ENCODE measurements around the gene GIPR. TPM values are rescaled to one million over a fixed set of nuclear protein-coding genes. Genes with fewer than 3 reads are reported as not detected.

The GIPR gene
- total RNA-seq, 1 experiment from 2014 or later = 0.61 TPM

GRCh38 chr19:45705115-45705514, 37.1 kb downstream of the GIPR start:
- DNase-seq = no peak

More at GRCh38 chr19:45705115-45705514, 37.1 kb downstream of the GIPR start:
- Mint-ChIP-seq H3K36me3 (ENCODE audit: insufficient read depth in 1 of 3, low read depth in 3 of 3) (peaks cover 19 to 38% (median 30%) of the 10 kb centered on the region in 3 experiments; a peak in 6 of 7 replicates), H3K9me3 (no peaks in the 10 kb centered on the region), H3K27ac (peak overlapping the region in 1 of 3 experiments; percentile 58; a peak in 2 of 7 replicates), H3K27me3 (ENCODE audit: low read depth) (no peaks in the 10 kb centered on the region), H3K4me3 (no peak overlapping the region), H3K4me1 (no peaks in the 10 kb centered on the region)
- Histone ChIP-seq H3K9ac (ENCODE audit: extremely low read depth, insufficient read length, low read length) (no peak overlapping the region), H3K79me2 (ENCODE audit: insufficient read depth, low read length) (no peaks in the 10 kb centered on the region), H2BK12ac (ENCODE audit: insufficient read length, low read depth, low read length) (no peak overlapping the region), H2AK5ac (ENCODE audit: insufficient read length, low read length) (no peak overlapping the region), H4K91ac (ENCODE audit: insufficient read length, low read depth, low read length) (no peak overlapping the region), H4K5ac (ENCODE audit: insufficient read length, low read depth, low read length) (no peak overlapping the region), H2AFZ (ENCODE audit: low read length) (no peak overlapping the region), H3K56ac (ENCODE audit: insufficient read length, low read depth, low read length) (no peak overlapping the region), H3K4me1 (ENCODE audit: insufficient read depth, low read length) (no peaks in the 10 kb centered on the region), H3K18ac (ENCODE audit: insufficient read length, low read depth, low read length) (no peak overlapping the region), H3K27ac (ENCODE audit: insufficient read length, low read depth, low read length) (no peak overlapping the region), H3K23ac (ENCODE audit: insufficient read length, low read depth, low read length) (no peak overlapping the region), H3K27me3 (ENCODE audit: insufficient read depth, low read length) (no peaks in the 10 kb centered on the region), H3K23me2 (ENCODE audit: insufficient read length, low read depth, low read length, poor library complexity, severe bottlenecking) (no peaks in the 10 kb centered on the region), H3K14ac (ENCODE audit: insufficient read depth, low read length) (no peak overlapping the region), H2BK15ac (ENCODE audit: low read depth, low read length) (no peak overlapping the region), H4K8ac (replicated peaks; ENCODE audit: insufficient read length, low read depth, low read length) (no peak overlapping the region), H2BK5ac (ENCODE audit: insufficient read length, low read length) (no peak overlapping the region), H2BK120ac (ENCODE audit: low read depth, low read length, poor library complexity, severe bottlenecking) (no peak overlapping the region), H3K4ac (ENCODE audit: low read depth, low read length) (no peak overlapping the region), H4K20me1 (ENCODE audit: control insufficient read depth, insufficient read depth, insufficient read length) (no peaks in the 10 kb centered on the region), H2BK20ac (ENCODE audit: low read depth, low read length, poor library complexity, severe bottlenecking) (no peak overlapping the region), H3K9me3 (ENCODE audit: control insufficient read depth, low read depth, low read length) (no peaks in the 10 kb centered on the region), H3K4me2 (ENCODE audit: insufficient read depth, insufficient read length, low read length) (no peak overlapping the region), H3K79me1 (ENCODE audit: insufficient read depth, low read depth, low read length, poor library complexity, severe bottlenecking) (no peaks in the 10 kb centered on the region), H3T11ph (ENCODE audit: low read length) (no peak overlapping the region)
- no peak for TF ChIP-seq CTCF (conservative IDR thresholded peaks at IDR 0.05)
- no CpG with 5 or more reads among the region's 9 CpGs for WGBS (ENCODE audit: extremely low coverage, insufficient read length, low lambda C conversion rate)

Data from H9 (cell line).